ENCODE measurements around the gene RXFP4.

The RXFP4 gene

GRCh38 chr1:155951753-155952504 is 10.5 kb downstream of the RXFP4 start:
- Histone ChIP-seq H3K36me3 (replicated peaks) (peaks cover 71% of the 10 kb centered on the region), H3K27me3 (ENCODE audit: low read depth) (no peaks in the 10 kb centered on the region), H3K4me1 (no peaks in the 10 kb centered on the region), H3K9me3 (no peaks in the 10 kb centered on the region), H3K4me3 (no peak overlapping the region)
- no peak for DNase-seq (ENCODE audit: low spot score in 2 of 2)
- in situ Hi-C loops (cut with MboI; ENCODE audit: low sequenced_read_pairs): no loop called here

DNA sequence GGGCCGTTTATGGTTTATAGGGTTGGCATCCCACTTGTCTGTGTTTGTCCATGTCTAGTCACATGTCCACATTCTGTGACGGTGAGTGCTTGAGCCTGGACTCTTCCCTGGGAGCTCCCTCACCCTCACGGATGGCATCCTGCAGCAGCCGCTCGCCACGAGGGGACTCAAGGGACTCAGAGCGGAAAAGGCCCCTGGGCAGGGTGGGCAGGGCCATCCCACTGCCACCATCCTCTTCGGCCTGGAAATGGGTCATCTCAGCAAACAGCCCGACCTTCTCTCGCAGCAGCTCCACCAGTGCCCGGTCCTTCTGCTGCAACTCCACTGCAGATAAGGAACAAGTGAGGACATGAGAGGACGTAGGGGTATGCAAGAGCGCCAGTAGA is 11.1 kb downstream of the RXFP4 start:
- Histone ChIP-seq H3K27me3 (ENCODE audit: low read depth) (no peaks in the 10 kb centered on the region), H3K4me3 (no peak overlapping the region), H3K36me3 (replicated peaks) (peaks cover 72% of the 10 kb centered on the region), H3K4me1 (no peaks in the 10 kb centered on the region), H3K9me3 (no peaks in the 10 kb centered on the region)
- in situ Hi-C loops (cut with MboI; ENCODE audit: low sequenced_read_pairs): no loop called here
- no peak for DNase-seq (ENCODE audit: low spot score in 2 of 2)

DNA sequence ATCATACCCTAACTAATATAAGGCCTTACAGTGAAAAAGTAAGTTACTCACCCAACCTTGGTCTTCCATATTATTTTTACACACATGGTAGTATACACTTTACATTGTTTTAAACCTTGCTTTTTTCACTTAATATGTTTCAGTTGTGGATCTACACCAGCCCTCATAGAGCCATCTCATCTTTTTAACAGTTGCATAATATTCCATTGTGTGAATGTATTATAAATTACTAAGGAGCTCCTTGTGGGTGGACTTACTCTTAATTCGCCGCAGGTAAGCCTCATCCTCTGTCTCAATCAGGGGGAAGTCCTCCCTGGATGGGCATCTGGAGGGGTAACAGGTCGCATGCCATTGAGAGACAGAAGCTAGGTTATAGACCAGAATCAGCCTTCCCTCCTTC is 13.2 kb downstream of the RXFP4 start:
- Histone ChIP-seq H3K4me1 (no peaks in the 10 kb centered on the region), H3K36me3 (replicated peaks) (peaks cover 66% of the 10 kb centered on the region), H3K27me3 (ENCODE audit: low read depth) (no peaks in the 10 kb centered on the region), H3K9me3 (no peaks in the 10 kb centered on the region), H3K4me3 (no peak overlapping the region)
- in situ Hi-C loops (cut with MboI; ENCODE audit: low sequenced_read_pairs): no loop called here
- DNase-seq (ENCODE audit: low spot score in 2 of 2): no peak

- H3K27me3 ChIP-seq (ENCODE audit: low read depth): no peaks in the 10 kb centered on the region
- H3K9me3 ChIP-seq: no peaks in the 10 kb centered on the region
- H3K4me1 ChIP-seq: no peaks in the 10 kb centered on the region
- H3K36me3 ChIP-seq (replicated peaks): peaks cover 60% of the 10 kb centered on the region
- in situ Hi-C loops (cut with MboI; ENCODE audit: low sequenced_read_pairs): no loop called here
- no peak overlapping the region for H3K4me3 ChIP-seq
- DNase-seq (ENCODE audit: low spot score in 2 of 2): no peak
Measured at GRCh38 chr1:155957411-155957915, 16.0 kb downstream of the RXFP4 start.

- Histone ChIP-seq H3K27me3 (ENCODE audit: low read depth) (no peaks in the 10 kb centered on the region), H3K4me1 (no peaks in the 10 kb centered on the region), H3K9me3 (no peaks in the 10 kb centered on the region), H3K36me3 (replicated peaks) (peaks cover 64% of the 10 kb centered on the region), H3K4me3 (no peak overlapping the region)
- DNase-seq (ENCODE audit: low spot score in 2 of 2): no peak
- in situ Hi-C loops (cut with MboI; ENCODE audit: low sequenced_read_pairs): no loop called here
Measured at GRCh38 chr1:155960081-155960745, 18.8 kb downstream of the RXFP4 start.

GRCh38 chr1:155961937-155962336 is 20.5 kb downstream of the RXFP4 start:
- in situ Hi-C loops (cut with MboI; ENCODE audit: low sequenced_read_pairs): no loop called here
- H3K4me1 ChIP-seq: no peaks in the 10 kb centered on the region
- no peaks in the 10 kb centered on the region for H3K9me3 ChIP-seq
- H3K36me3 ChIP-seq (replicated peaks): peaks cover 72% of the 10 kb centered on the region
- DNase-seq (ENCODE audit: low spot score in 2 of 2): no peak
- no peak overlapping the region for H3K4me3 ChIP-seq
- no peaks in the 10 kb centered on the region for H3K27me3 ChIP-seq (ENCODE audit: low read depth)

GRCh38 chr1:155962599-155963211 is 21.3 kb downstream of the RXFP4 start:
- no peaks in the 10 kb centered on the region for H3K27me3 ChIP-seq (ENCODE audit: low read depth)
- DNase-seq (ENCODE audit: low spot score in 2 of 2): no peak
- H3K4me3 ChIP-seq: no peak overlapping the region
- H3K4me1 ChIP-seq: no peaks in the 10 kb centered on the region
- no peaks in the 10 kb centered on the region for H3K9me3 ChIP-seq
- H3K36me3 ChIP-seq (replicated peaks): peaks cover 72% of the 10 kb centered on the region
- in situ Hi-C loops (cut with MboI; ENCODE audit: low sequenced_read_pairs): no loop called here

DNA sequence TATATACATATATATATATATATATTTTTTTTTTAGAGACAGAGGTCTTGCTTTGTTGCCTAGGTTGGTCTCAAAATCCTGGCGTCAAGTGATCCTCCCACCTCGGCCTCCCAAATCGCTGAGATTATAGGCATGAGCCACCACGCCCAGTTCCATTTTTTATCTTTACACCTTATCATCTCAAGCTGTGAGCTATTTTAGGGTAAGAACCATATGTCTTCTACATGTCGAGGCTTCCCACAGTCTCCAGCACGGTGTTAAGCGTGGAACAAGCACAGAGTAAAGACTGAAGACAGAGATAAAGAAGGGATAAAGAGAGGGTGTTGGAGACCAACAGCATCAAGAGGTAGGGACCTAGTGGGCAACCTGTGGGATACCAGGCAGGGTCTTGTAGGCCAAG is 22.8 kb downstream of the RXFP4 start:
- peaks cover 64% of the 10 kb centered on the region for H3K36me3 ChIP-seq (replicated peaks)
- H3K9me3 ChIP-seq: no peaks in the 10 kb centered on the region
- DNase-seq (ENCODE audit: low spot score in 2 of 2): no peak
- H3K27me3 ChIP-seq (ENCODE audit: low read depth): no peaks in the 10 kb centered on the region
- H3K4me3 ChIP-seq: no peak overlapping the region
- in situ Hi-C loops (cut with MboI; ENCODE audit: low sequenced_read_pairs): no loop called here
- no peaks in the 10 kb centered on the region for H3K4me1 ChIP-seq

GRCh38 chr1:155966135-155966534 is 24.7 kb downstream of the RXFP4 start:
- H3K4me1 ChIP-seq: no peaks in the 10 kb centered on the region
- H3K4me3 ChIP-seq: no peak overlapping the region
- in situ Hi-C loops (cut with MboI; ENCODE audit: low sequenced_read_pairs): no loop called here
- peaks cover 54% of the 10 kb centered on the region for H3K36me3 ChIP-seq (replicated peaks)
- DNase-seq (ENCODE audit: low spot score in 2 of 2): no peak
- no peaks in the 10 kb centered on the region for H3K9me3 ChIP-seq
- H3K27me3 ChIP-seq (ENCODE audit: low read depth): no peaks in the 10 kb centered on the region

DNA sequence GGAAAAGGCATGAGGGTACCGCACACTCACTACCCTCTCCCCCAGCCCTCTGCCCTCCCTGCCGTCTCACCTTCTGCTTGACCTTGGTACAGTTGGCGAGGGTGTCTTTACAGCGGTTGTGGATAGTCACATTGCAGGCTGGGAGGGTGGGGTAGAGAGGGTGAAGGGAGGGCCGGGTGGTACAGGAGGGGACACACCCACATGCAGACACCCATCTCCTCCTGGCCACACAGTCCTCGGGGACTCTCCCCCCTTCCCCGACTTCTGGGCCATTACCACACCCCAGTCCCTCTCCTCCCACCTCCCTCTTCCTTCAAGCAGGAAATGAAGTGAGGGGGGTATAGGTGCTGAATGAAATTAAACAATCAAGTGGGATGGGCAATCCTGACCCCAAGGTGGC is 25.3 kb downstream of the RXFP4 start:
- H3K36me3 ChIP-seq (replicated peaks): peaks cover 50% of the 10 kb centered on the region
- no peaks in the 10 kb centered on the region for H3K9me3 ChIP-seq
- H3K4me3 ChIP-seq: no peak overlapping the region
- H3K4me1 ChIP-seq: no peaks in the 10 kb centered on the region
- no peaks in the 10 kb centered on the region for H3K27me3 ChIP-seq (ENCODE audit: low read depth)
- no peak for DNase-seq (ENCODE audit: low spot score in 2 of 2)
- in situ Hi-C loops (cut with MboI; ENCODE audit: low sequenced_read_pairs): no loop called here

DNA sequence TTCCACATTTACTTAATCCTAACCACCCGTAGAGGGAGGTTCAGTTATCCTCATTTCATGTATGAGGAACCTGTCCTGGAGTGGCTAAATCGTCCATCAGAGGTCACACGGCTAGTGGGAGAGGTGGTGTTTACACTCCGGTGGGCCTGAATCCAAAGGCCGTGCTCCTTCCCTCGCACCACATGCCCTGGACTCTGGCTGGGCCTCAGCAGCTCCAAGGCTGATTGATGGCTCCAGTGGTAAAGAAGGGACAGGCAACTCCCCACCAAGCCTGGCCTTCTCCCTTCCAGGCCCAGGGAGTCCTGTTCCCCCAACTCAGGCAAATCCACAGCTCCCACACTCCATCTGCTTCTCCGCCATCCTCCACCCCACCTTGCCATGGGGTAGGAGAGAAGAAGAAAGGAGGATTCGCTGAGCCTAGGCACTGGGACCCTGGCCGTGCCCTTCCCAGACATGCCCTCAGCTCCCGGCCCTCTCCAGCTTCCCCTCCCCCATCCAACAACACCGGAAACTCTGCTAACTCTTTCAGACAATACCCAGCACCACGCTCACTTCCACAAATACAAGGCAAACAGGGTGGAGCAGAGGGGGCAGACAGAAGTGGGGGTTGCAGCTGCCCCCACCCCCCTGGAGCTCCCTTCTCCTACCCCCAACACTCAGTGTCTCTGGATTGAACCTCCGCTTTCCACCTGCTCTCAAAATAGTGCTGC is 26.1 kb downstream of the RXFP4 start:
- Histone ChIP-seq H3K4me3 (no peak overlapping the region), H3K27me3 (ENCODE audit: low read depth) (no peaks in the 10 kb centered on the region), H3K36me3 (replicated peaks) (peaks cover 43% of the 10 kb centered on the region), H3K9me3 (no peaks in the 10 kb centered on the region), H3K4me1 (no peaks in the 10 kb centered on the region)
- in situ Hi-C loops (cut with MboI; ENCODE audit: low sequenced_read_pairs): no loop called here
- no peak for DNase-seq (ENCODE audit: low spot score in 2 of 2)

DNA sequence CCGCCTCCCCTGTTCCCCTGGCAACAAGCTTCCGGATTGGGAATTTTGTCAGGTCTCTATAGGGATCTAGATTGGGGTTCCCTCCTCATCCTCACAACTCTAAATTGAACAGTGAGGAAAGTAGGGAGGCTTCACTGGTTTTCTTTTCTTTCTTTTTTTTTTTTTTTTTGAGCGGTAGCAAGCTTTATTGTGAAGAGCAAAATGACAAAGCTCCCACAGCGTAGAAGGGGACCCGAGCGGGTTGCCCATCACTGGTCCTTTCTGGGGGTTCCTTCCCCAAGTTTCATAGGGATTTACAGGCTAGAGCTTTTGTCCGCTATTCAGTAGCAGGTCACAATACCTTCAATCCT is 26.6 kb downstream of the RXFP4 start:
- Histone ChIP-seq H3K4me1 (no peaks in the 10 kb centered on the region), H3K4me3 (no peak overlapping the region), H3K9me3 (no peaks in the 10 kb centered on the region), H3K36me3 (replicated peaks) (peaks cover 38% of the 10 kb centered on the region), H3K27me3 (ENCODE audit: low read depth) (no peaks in the 10 kb centered on the region)
- DNase-seq (ENCODE audit: low spot score in 2 of 2): no peak
- in situ Hi-C loops (cut with MboI; ENCODE audit: low sequenced_read_pairs): no loop called here

- DNase-seq (ENCODE audit: low spot score in 2 of 2): no peak
Measured at GRCh38 chr1:155968670-155969069, 27.2 kb downstream of the RXFP4 start.

DNA sequence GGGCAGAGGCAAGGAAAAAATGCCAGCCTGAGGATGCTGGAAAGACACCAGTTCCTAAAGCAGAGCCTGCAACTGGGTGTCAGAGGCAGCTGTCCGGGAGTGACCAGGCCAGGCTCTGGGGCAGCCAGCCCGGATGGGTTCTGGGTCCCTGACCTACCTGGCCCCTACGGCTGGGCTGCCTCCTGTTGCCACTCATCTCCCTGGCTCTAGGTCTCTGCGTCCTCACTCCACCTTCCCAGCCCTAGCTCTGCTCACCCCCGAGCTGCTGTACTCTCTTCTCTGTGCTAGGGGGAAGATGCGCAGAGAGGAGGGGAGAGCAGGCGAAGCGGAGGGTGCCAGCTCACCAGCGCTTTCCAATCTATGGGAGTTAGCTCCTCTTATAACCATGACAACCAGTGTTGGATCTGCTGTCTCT is 27.9 kb downstream of the RXFP4 start:
- no peak for DNase-seq (ENCODE audit: low spot score in 2 of 2)
- Histone ChIP-seq H3K4me1 (no peaks in the 10 kb centered on the region), H3K9me3 (no peaks in the 10 kb centered on the region), H3K36me3 (replicated peaks) (peaks cover 32% of the 10 kb centered on the region), H3K27me3 (ENCODE audit: low read depth) (no peaks in the 10 kb centered on the region), H3K4me3 (no peak overlapping the region)
- in situ Hi-C loops (cut with MboI; ENCODE audit: low sequenced_read_pairs): no loop called here

More at GRCh38 chr1:155968670-155969069, 27.2 kb downstream of the RXFP4 start:
- no peaks in the 10 kb centered on the region for H3K27me3 ChIP-seq (ENCODE audit: low read depth)
- H3K4me1 ChIP-seq: no peaks in the 10 kb centered on the region
- in situ Hi-C loops (cut with MboI; ENCODE audit: low sequenced_read_pairs): no loop called here
- H3K36me3 ChIP-seq (replicated peaks): peaks cover 36% of the 10 kb centered on the region
- no peak overlapping the region for H3K4me3 ChIP-seq
- H3K9me3 ChIP-seq: no peaks in the 10 kb centered on the region
